Kidney capillary endothelial cell (primary cell): ENCODE results near the gene SEC23B.
"Not testable (repeated sequence)": the region's sequence is repeated elsewhere in the genome, so short reads cannot be mapped to it uniquely, and the experiment has no call there.

ENCODE experiments used
- DNase-seq: peaks from one replicate; pipeline ENCODE4 v3.0.0-alpha.2; 2018; ENCODE audit warnings: low spot score

SEC23B gene

DNA sequence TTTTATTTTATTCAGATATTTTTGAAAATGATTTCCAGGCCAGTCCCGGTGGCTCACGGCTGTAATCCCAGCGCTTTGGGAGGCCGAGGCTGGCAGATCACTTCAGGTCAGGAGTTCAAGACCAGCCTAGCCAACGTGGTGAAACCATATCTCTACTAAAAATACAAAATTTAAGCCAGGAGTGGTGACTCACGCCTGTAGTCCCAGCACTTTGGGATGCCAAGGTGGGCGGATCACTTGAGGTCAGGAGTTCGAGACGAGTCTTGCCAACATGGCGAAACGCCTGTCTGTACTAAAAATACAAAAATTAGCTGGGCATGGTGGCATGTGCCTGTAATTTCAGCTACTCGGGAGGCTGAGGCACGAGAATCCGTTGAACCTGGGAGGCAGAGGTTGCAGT lies 19.0 kb downstream of the SEC23B start:
- not testable (repeated sequence) for DNase-seq

DNA sequence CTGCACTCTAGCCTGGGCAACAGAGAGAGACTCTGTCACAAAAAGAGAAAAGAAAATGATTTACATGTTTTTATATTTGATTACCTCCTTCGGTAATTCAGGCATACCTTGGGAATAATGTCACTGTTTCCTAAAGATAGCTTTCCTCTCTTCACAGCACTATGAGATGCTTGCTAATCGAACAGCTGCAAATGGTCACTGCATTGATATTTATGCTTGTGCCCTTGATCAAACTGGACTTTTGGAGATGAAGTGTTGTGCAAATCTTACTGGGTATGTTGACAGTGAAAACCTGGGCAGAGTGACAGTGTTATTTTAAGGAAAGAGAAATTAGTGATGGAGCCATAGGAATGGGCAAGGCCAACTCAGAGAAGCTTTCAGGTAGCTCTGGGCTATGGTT lies 19.6 kb downstream of the SEC23B start:
- no peak for DNase-seq

DNA sequence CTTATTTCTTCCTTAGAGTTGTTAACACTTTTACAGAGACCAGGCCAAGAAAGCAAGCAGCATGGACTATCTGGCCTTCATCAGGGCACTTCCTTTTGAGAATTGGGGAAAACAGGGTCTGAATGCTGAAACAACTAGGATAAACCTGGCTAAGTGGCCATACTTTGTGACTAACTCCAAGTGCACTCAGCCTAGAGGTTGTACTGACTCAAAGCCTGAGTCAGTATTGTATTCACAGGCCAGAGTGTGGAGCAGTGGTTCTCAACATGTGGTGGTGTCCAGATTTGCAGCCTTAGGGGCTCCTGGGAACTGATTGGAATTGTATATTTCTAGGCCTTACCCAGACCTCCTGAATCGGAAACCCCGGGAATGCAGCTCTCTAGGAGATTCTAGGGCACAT lies 20.1 kb downstream of the SEC23B start:
- no peak for DNase-seq

DNA sequence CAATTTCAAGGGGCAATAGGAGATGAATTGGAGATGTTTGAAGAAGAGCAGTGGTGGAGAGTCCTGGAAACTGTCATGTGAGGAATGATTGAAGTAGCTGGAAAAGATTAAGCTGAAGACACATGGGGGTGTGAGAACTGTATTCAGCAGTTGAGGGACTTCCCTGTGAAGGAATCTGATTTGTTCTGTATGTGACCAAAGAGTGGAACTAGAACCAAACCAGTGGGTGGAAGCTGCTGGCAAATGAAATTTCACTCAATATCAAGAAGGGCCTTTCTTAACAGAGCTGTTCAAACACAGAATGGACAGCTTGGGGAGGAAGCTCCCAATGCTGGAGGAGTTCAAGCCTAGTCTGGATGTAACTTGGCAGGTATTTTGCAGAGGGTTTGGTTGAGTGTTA lies 21.3 kb downstream of the SEC23B start:
- DNase-seq = no peak

DNA sequence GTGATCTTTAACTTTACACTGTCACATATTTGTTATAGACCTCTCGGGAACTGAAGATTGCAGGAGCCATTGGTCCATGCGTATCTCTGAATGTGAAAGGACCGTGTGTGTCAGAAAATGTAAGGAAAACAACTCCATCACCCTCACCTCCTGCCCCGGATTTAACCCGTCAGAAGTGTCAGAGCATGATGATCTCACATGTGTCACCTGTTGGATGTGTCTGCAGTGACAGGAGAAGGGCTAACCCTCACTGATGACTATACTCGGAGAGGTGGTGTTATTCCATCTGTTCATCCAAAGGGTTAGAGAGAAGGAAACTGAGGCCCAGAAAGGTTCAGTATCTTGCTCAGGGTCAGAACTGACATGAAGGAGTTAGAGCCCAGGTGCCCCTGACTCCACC lies 24.9 kb downstream of the SEC23B start:
- DNase-seq = no peak

DNA sequence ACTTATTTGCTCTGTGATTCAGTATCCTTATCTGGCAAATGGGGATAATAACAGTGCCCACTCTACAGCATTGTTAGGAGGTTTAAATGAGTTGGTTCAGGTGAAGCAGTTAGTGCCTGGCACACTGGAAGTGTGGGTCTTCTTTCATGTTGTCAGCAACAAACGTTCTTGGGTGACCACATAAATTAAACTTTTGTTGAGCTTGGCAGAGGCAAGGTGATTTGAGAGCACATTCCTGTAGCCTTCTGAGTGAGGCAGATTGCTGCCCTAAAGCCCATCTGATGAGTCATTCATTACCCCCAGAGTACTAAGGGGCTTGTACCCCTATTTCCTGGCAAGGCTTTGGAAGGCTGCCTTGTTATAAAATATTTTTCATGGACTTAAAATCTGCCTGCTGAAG lies 25.8 kb downstream of the SEC23B start:
- DNase-seq = no peak

DNA sequence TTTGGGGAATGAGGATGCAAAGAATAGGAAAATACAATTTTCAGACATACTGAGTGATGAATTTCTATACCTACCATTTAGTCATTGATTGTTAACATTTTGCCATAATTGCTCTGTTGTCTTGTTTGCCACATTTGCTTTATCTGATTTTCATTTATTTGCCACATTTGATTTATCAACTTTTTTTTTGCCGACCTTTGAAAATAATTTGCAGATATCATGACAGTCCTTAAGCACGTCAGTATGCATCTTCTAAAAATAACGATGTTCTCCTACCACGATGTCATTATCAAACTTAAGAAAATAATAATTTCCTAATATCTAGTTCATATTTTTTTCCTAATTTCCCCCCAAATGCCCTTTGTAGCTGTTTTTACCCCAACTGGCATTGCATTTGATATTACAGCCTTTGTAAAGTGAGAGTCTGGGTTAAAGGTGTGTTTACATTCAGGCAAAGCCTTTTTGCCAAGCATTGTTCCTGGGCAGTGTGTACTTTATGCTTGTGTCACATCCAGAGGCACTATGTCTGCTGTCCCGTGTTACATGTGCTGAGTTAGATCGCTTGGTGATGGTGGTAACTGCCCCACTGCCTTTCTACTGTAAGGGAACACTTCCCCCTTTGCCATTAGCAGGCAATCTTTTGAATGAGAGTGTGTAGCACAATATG lies 26.4 kb downstream of the SEC23B start:
- DNase-seq = no peak

DNA sequence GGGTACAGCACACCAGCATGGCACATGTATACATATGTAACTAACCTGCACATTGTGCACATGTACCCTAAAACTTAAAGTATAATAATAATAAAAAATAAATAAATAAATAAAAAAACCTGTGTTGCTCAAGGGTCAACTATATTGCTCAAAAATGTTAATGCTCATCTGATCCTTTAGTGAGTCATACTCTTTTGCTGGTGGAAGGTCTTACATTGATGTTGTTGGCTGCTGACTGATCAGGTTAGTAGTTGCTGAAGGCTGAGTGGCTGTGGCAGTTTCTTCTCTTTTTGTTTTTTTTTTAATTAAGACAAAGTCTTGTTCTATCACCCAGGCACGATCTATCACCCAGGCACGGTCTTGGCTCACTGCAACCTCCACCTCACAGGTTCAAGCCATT lies 29.9 kb downstream of the SEC23B start:
- no peak for DNase-seq

DNA sequence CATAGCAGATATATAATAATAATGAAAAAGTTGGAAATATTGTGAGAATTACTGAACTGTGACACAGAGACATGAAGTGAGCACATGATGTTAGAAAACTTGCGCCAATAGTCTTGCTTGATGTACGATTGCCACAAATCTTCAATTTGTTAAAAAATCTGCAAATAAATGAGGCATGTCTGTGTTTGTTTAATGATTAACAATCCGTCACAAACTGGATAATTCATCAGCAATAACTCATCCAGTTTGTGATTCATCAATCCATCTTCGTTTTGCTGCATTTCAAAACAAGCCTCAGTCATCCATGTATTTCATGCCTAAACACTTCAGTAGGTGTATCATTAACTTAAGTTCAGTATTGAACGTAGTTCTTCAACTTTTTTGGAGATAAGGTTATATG lies 34.0 kb downstream of the SEC23B start:
- no peak for DNase-seq

DNA sequence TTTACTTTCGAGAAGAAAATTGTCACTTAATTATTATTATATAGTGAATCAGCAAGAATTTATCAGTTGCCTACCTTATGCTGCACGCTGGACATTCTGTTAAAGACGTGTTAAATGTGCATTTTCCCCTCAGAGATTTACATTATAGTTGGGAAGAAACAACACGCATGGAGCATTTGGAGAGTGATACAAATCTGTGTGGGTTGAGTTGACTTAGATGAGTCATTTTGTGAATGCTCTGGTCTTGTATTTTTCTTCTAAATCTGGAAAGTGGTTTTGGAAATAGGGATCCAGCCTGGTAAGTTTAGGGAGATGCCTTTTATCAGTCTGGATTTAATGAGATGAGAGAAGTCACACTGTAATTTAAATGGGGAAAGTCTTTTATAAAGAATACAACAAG lies 35.5 kb downstream of the SEC23B start:
- no peak for DNase-seq

DNA sequence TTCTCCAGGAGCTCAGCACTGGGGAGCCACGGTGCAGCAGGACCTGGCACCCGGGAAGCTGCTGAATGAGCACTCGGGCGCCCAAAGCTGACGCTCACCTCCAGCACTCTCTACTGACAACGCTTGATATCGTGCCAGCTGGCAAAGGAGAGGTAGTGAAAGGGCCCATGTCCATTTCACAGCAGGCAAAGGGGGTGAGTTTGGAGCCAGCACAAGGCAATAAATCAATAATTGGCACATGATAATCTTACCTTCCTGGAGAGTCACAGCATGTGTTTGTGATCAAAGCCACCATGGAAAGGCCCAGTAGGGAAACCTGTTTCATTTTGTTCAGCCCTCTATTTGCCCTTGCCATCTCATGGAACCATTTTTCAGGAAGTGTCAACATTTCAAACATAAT lies 36.2 kb downstream of the SEC23B start:
- DNase-seq = no peak

DNA sequence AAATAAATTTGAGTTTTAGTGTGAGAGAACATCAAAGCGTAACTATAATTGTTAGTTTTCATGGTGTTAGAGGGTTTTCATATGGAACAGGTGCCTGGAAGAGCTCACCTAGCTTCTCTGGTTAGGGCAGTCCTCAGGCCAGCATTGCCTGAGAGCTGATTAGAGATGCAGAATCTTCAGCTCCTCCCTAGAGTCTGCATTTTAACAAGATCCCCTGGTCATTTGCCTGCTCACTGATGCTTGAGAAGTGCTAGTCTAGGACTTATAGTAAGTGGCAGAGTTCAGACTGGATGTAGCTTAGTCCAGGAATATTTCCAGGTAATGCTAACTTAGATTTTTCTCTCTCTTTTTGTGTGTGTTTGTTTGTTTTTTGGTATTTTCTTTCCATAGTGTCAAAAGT lies 37.8 kb downstream of the SEC23B start:
- no peak for DNase-seq

DNA sequence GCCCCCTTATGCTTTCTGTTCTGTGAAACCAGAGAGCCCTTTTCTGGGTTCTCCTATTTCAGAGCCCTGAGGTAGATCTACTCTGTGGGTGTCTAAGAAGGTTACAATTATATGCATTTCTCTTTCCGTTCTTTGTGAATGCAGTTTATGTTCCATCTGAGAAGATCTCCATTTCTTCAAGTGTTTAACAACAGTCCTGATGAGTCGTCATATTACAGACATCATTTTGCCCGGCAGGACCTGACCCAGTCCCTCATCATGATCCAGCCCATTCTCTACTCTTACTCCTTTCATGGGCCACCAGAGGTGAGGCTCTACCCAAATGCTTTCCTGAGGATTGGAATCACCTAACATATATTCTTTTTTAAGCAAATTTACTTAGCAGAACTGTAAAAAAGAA lies 40.7 kb downstream of the SEC23B start:
- no peak for DNase-seq

DNA sequence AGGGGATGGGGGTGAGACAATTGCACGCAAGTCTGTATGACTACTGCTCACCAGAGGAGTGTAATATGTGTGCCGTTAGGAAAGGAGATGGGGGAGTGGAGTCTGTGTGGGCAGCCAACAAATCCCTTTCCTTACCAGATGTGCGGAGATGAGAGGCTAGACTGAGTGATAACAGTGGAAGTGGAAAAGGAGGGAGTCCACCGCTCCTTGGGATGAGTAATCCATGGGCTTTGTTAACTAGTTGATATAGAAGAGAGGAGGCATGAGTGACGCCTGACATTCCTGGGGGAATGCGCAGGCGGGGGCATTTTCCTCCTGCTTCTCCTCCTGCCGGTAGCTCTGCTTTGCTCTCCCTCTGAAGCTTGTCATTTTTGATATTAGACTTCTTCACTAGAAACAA lies 46.0 kb downstream of the SEC23B start:
- no peak for DNase-seq

DNA sequence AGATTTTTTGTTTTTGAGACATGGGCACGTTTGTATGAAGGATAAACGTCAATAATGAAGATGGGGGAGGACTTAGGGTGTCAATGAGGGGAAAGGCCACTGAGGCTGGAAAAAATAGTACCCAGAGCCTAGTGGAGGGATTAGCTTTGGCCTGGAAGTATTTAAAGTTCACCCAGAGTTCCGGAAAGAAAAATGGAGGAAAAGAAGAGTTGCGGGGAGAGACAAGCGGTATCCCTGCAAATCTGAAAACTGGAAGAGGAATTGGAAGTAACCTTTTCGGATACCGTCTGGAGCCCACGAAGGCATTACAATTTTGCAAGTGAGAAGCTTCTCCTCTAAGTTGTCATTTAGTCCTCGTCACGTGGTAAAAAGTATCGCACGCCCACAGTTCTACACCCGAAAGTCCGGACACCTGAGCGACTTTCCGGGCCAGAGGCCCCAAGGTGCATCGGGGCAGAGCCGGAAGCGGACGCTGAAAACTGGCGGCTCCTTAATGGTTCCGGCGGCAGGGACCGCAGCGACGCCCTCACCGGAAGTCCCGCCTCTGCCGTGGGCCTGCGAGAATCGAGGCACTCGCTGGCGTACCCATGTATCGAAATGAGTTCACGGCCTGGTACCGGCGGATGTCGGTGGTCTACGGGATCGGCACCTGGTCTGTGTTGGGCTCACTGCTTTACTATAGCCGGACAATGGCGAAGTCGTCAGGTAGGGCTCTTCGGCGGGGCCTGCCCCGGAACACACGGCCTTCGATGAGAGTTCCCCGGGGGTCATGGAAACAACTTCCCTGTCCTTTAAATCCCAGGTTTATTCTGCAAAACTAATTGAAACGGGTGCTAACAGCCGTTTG lies 59.4 kb downstream of the SEC23B start, which contains the start of gene SMIM26:
TSS of gene SMIM26 (plus strand) at position 541 of the 847 bp plus-strand sequence. CDS start at position 588, 47 bp downstream.
- DNase-seq = peak; percentile 87

DNA sequence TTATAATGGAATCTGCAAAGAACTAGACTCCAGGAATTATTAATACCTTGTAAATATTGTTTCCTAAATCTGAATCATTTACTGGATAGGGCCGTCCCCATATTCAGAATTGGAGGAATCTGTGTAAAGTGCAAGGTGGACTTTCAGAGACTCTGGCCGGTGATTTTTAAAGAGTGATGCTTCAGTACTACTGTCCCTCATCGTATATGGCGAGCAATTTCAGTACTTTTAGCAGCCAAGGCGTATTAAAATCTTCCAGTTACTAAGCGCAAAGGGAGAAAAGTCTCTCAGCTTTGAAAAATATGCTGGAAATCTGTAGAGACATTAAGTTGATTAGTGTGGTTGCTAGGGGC lies 60.0 kb downstream of the SEC23B start:
- no peak for DNase-seq

DNA sequence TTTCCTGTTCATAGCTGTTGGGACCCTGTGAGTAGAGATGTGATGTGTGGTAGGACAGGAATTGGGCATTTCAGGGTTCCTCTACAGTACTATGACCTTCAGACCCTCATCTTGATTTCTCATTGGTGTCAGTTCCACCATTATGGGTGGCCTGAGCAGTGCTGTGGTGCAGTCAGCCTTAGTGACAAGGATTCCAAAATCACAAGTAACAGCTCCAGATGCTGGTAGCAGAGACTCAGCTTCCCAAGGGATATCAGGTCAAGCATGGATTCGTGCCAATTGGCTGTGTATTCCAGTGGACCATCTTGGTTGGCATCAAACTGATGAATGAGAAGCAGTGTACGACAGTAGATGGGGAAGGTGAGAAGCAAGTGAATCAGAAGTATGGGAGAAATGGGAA lies 63.3 kb downstream of the SEC23B start:
- DNase-seq = no peak

DNA sequence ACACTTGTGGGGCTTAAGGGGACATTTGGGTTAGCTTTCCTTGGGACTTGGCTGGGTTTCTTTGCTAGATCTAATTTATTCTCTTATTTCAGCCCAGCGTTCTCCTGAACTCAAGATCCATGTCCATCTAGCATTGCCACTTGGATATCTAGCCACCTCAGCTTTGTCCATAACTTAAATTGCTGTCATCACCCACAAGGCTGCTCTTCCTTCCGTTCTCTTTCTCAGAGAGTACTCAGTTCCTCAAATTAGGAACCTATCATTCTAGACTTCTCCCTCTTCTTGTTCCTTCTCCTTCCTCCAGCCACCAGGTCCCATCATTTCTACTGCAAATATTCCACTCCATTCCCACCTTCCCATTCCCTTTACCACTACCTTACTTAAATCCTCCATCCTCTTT lies 63.8 kb downstream of the SEC23B start:
- no peak for DNase-seq

DNA sequence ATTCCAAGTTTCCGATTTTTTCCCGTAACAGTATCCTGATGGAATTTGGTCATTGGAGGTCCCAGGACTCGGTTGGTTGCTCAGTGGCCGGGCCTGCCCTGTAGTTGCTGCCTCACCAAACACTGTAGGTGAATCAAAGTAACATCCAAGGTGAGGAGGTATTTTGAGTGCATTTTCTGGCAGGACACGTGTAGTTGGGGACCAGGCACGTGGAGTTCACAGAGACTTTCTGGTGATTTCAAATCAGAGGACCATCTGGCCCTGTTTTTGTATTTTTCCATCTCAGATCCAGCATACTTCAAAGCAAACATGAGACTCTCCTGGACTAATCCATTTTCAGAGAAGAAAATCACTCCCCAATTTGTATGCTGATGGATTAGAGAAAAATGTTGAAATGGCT lies 70.2 kb downstream of the SEC23B start:
- no peak for DNase-seq

DNA sequence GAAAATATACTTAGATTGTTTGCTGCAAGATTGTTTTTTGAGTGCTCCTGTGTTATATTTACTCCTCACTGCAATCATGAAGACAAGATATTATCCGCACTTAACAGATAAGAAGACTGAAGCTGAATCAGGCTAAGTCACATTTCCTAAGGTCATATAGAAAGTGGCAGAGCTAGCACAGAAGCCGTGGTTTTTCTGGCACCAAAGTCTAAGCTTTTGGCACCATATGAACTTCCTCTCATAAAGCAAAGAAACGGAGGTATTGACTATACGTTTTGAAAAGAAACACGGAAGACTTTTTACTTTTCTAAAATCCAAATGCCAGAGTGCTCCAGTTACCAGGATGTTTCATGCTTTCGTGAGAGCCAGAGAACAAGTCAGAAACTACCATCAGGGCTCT lies 70.8 kb downstream of the SEC23B start:
- DNase-seq = no peak

DNA sequence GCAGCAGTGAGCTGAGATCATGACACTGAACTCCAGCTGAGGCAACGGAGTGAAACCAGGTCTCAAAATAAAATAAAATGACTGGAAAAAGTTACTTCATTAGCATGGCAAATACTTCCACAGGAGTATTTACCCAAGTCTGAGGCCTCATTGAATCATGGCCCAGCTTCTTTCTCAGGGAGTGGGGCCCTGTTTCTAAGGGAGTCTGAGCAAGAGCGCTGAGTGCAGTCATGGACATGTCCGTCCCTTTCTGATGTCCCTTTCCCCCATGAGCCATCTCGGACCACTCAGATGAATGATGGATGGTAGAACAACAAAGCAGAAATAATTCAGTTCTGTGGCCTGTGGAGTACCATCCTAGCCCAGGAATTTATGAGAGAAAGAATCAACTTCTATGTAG lies 72.3 kb downstream of the SEC23B start:
- DNase-seq = no peak

DNA sequence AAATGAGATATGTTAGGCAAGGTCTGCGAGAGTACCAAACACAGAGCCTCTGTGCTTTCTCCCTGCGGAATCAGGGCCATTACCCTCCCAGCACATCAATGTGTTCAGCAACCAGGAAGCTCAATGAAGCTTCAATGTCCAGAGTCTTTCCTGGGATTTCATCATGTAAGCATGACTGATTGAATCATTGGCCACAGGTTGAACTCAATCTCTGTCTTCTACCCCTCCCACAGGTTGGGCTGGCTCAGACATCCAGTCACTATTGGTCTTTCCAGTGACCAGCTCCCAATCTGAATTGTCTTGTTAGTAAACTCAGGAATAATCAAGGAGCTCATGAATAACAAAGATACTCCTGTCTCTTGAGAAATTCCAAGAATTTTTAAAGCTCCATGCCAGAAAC lies 77.4 kb downstream of the SEC23B start:
- no peak for DNase-seq

DNA sequence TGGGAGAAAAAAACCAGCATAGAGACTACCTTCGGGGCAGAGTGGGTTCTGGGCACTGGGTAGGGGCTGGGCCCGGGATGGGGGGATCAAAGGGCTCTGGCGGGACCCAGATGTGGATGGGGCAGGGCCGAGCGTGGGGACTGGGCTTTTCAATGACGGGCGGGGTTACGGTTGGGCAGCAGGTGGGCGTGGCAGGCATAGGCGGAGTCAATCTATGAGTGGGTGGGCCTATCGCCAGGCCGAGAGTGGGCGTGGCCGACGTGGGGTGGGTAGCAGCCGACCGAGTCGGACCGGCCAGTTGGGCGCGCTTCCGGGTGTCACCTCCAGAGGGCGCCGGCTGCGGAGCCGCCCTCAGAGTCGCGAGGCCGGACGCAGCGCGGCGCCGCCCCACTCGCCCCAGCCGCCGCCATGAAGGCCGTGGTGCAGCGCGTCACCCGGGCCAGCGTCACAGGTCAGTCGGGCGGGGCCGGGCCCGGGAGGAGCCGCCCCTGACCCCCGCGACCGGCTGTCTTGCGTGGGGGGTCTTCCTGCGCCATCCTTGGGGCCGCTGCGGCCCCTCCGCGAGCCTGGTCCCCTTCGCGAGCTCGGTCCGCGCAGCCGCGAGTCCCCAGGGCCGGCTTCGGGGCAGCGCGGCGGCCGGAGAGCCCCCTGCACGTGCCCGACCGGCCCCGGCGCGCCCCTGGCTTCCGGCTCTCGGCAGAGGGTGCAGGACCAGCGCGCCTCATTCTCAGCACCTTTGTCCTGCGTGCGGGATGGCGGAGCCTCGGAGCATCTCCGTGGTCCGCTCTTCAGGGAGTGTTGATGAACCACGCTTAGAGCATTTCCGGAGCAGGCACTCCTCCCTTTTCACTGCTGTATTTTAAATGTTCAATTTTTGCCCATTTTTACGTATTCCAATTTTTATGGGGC lies 80.2 kb downstream of the SEC23B start, which contains the start of gene DTD1:
TSS of gene DTD1 (plus strand) at position 390 of the 909 bp plus-strand sequence. CDS start at position 409, 19 bp downstream.
- peak; percentile 81 for DNase-seq
